GM23248 (cell line): ENCODE measurements around the gene NARF. TPM values are rescaled to one million over a fixed set of nuclear protein-coding genes. Genes with fewer than 3 reads are reported as not detected.
A peak's percentile ranks its signal among the peaks of the same experiment; 100 is the strongest.

Experiments used
- DNase-seq: peaks from one replicate; pipeline ENCODE4 v3.0.0-alpha.2; 2015
- H2AFZ ChIP-seq: fragments of 200-600 bp; sonication (generic); 2 replicates; pipeline ENCODE4 v1.6.1; 2016; ENCODE audit warnings: antibody characterized with exemption
- H3F3A ChIP-seq: fragments of 200-600 bp; sonication (generic); 2 replicates; pipeline ENCODE4 v1.6.1; 2016; ENCODE audit warnings: mild to moderate bottlenecking, antibody characterized with exemption, mixed run types; ENCODE audit not compliant: insufficient read depth
- H3K27ac ChIP-seq: fragments of 200-600 bp; sonication (generic); 2 replicates; pipeline ENCODE4 v1.5.1; 2016; ENCODE audit warnings: mild to moderate bottlenecking
- H3K27me3 ChIP-seq: fragments of 200-600 bp; sonication (generic); replicated peaks from 2 replicates; pipeline ENCODE4 v1.6.1; 2016; ENCODE audit warnings: mild to moderate bottlenecking; ENCODE audit not compliant: insufficient read depth
- H3K36me3 ChIP-seq: fragments of 200-600 bp; sonication (generic); 2 replicates; pipeline ENCODE4 v1.6.1; 2016; ENCODE audit warnings: low read depth, mild to moderate bottlenecking
- H3K4me1 ChIP-seq: fragments of 200-600 bp; sonication (generic); 2 replicates; pipeline ENCODE4 v1.6.1; 2016; ENCODE audit warnings: mild to moderate bottlenecking; ENCODE audit not compliant: insufficient read depth
- H3K4me2 ChIP-seq: fragments of 200-600 bp; sonication (generic); one replicate; pipeline ENCODE4 v1.6.1; 2016; ENCODE audit warnings: mild to moderate bottlenecking; ENCODE audit not compliant: unreplicated experiment
- H3K4me3 ChIP-seq: fragments of 200-600 bp; sonication (generic); 2 replicates; pipeline ENCODE4 v1.5.1; 2016; ENCODE audit warnings: mild to moderate bottlenecking
- H3K79me2 ChIP-seq: fragments of 200-600 bp; sonication (generic); 2 replicates; pipeline ENCODE4 v1.6.1; 2016; ENCODE audit warnings: mild to moderate bottlenecking; ENCODE audit not compliant: insufficient read depth
- H3K9ac ChIP-seq: fragments of 200-600 bp; sonication (generic); 2 replicates; pipeline ENCODE4 v1.6.1; 2016; ENCODE audit warnings: mild to moderate bottlenecking
- H3K9me2 ChIP-seq: fragments of 200-600 bp; sonication (generic); 2 replicates; pipeline ENCODE4 v1.6.1; 2016; ENCODE audit warnings: mixed run types, mild to moderate bottlenecking, moderate library complexity; ENCODE audit not compliant: insufficient read depth
- H3K9me3 ChIP-seq: fragments of 200-600 bp; sonication (generic); one replicate; pipeline ENCODE4 v1.6.1; 2017; ENCODE audit warnings: low read depth
- H4K20me1 ChIP-seq: fragments of 200-600 bp; sonication (generic); 2 replicates; pipeline ENCODE4 v1.6.0; 2016; ENCODE audit not compliant: insufficient read depth
- EZH2 ChIP-seq: fragments of 200-600 bp; sonication (generic); IDR thresholded peaks from 2 replicates; pipeline ENCODE4 v1.6.1; 2018; ENCODE audit warnings: antibody characterized with exemption, mild to moderate bottlenecking; ENCODE audit not compliant: insufficient read depth, poor library complexity, severe bottlenecking
- EZH2phosphoT487 ChIP-seq: fragments of 200-600 bp; sonication (generic); IDR thresholded peaks from 2 replicates; pipeline ENCODE4 v1.6.1; 2018; ENCODE audit warnings: antibody characterized with exemption, moderate library complexity, mild to moderate bottlenecking, low read depth; ENCODE audit not compliant: insufficient read depth
- WGBS, 2 experiments: methylation state at CpG; one replicate each; pipeline ENCODE4 v1.1.6; 2015 to 2017; ENCODE audit warnings: low lambda C conversion rate in 2 of 2, low coverage in 1 of 2; ENCODE audit errors: missing lambda C conversion rate in 2 of 2; 5-methylcytosine and 5-hydroxymethylcytosine counted together
- in situ Hi-C: fragments of 300-500 bp; cut with MboI; formaldehyde crosslinking; loops from 2 replicates; pipeline ENCODE4 v1.15.0; 2020
- polyA plus RNA-seq: library from polyadenylated mRNA; unstranded; fragments of >200 nt; fragmentation: Nextera tagmentation; extraction: Ambion mirVana; gene quantifications from 2 replicates; pipeline ENCODE4 v1.2.1, GENCODE V29; 2016
- total RNA-seq: library from RNA; depleted of rRNA; stranded (reverse); fragments of >200 nt; shearing (Covaris generic); gene quantifications from 2 replicates; pipeline ENCODE4 v1.2.3, GENCODE V29; 2014

The NARF gene
- total and polyA plus RNA-seq, 2 experiments from 2014 or later: 55.2 to 70.2 TPM

- TF ChIP-seq EZH2 (no peak), EZH2phosphoT487 (no peak)
- peak; percentile 90 for DNase-seq
- no peaks in the 10 kb centered on the region for H3K27me3 ChIP-seq
- peaks cover 34% of the 10 kb centered on the region for H3F3A ChIP-seq
- peak overlapping the region; percentile 50 for H3K27ac ChIP-seq
- no peaks in the 10 kb centered on the region for H3K9me2 ChIP-seq
- H3K36me3 ChIP-seq: no peaks in the 10 kb centered on the region; the same call in 1 of the 2 replicates
- H3K9ac ChIP-seq: peak overlapping the region; percentile 24
- H3K79me2 ChIP-seq: no peaks in the 10 kb centered on the region
- 0 out of 2 replicates have a peak overlapping the region, but pooled peaks have one; percentile 8 for H3K4me3 ChIP-seq
- H4K20me1 ChIP-seq: no peaks in the 10 kb centered on the region
- no peaks in the 10 kb centered on the region for H3K9me3 ChIP-seq
- in situ Hi-C loops: no loop called here
- H2AFZ ChIP-seq: no peak overlapping the region
- WGBS, 2 experiments: 1 to 2% methylated on average over 13 of the region's 13 CpGs
- H3K4me1 ChIP-seq: peaks cover 25% of the 10 kb centered on the region
- H3K4me2 ChIP-seq: peak overlapping the region; percentile 24
These were observed 34.2 kb downstream of the NARF start for GRCh38 chr17:82492643-82493225.

DNA sequence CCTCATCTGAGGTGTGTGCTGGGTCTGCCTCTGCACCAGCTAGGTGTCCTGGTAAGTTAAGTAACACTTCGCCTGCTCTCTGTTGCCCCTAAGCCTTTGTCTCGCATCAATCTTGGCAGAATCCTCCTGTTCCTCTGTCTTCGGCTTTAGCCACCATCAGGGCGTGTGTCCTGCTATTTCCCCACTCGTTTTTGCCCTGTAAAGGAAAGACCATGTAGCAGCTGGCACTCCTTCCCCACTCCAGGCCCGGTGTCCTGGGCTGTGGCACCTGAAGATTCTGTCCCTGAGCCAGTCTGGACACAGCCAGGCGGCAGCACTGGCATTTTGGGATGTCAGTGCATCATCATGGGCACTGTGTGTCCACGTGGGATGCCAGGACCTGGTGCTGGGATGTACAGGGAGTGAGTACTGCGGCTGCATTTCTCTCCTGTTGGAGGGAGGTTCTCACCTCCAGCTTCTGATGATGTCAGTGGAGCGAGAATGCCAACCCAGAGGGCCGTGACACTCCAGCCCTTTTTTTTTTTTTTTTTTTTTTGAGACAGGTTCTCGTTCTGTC, 34.8 kb downstream of the NARF start:
- Histone ChIP-seq H3K27ac (peak overlapping the region; percentile 50), H3K9me2 (no peaks in the 10 kb centered on the region), H3K4me1 (peaks cover 25% of the 10 kb centered on the region), H3F3A (peaks cover 31% of the 10 kb centered on the region), H3K4me2 (peak overlapping the region; percentile 24), H3K79me2 (no peaks in the 10 kb centered on the region), H2AFZ (no peak overlapping the region), H3K9ac (peak overlapping the region; percentile 24), H4K20me1 (no peaks in the 10 kb centered on the region), H3K4me3 (0 out of 2 replicates have a peak overlapping the region, but pooled peaks have one; percentile 8), H3K36me3 (no peaks in the 10 kb centered on the region; the same call in 1 of the 2 replicates), H3K27me3 (no peaks in the 10 kb centered on the region), H3K9me3 (no peaks in the 10 kb centered on the region)
- peak; percentile 44 for DNase-seq
- TF ChIP-seq EZH2: no peak
- TF ChIP-seq EZH2phosphoT487: no peak
- in situ Hi-C loops: no loop called here
- WGBS, 2 experiments: 26 to 28% methylated on average over 11 to 12 of the region's 12 CpGs

- TF ChIP-seq EZH2: no peak
- TF ChIP-seq EZH2phosphoT487: no peak
- Histone ChIP-seq H3K79me2 (no peaks in the 10 kb centered on the region), H3K36me3 (no peaks in the 10 kb centered on the region), H3K9me2 (no peaks in the 10 kb centered on the region), H3K27me3 (no peaks in the 10 kb centered on the region), H3K4me2 (no peak overlapping the region), H2AFZ (no peak overlapping the region), H3K4me1 (peaks cover 15% of the 10 kb centered on the region), H4K20me1 (no peaks in the 10 kb centered on the region), H3F3A (peaks cover 25% of the 10 kb centered on the region), H3K9ac (no peak overlapping the region), H3K4me3 (no peak overlapping the region), H3K9me3 (no peaks in the 10 kb centered on the region), H3K27ac (peak overlapping the region; percentile 28; the same call in 1 of the 2 replicates)
- DNase-seq: peak; percentile 93
- 6% methylated on average over 17 of the region's 17 CpGs for WGBS, 2 experiments
- in situ Hi-C loops: no loop called here
These were observed 35.9 kb downstream of the NARF start for GRCh38 chr17:82494236-82495055.

DNA sequence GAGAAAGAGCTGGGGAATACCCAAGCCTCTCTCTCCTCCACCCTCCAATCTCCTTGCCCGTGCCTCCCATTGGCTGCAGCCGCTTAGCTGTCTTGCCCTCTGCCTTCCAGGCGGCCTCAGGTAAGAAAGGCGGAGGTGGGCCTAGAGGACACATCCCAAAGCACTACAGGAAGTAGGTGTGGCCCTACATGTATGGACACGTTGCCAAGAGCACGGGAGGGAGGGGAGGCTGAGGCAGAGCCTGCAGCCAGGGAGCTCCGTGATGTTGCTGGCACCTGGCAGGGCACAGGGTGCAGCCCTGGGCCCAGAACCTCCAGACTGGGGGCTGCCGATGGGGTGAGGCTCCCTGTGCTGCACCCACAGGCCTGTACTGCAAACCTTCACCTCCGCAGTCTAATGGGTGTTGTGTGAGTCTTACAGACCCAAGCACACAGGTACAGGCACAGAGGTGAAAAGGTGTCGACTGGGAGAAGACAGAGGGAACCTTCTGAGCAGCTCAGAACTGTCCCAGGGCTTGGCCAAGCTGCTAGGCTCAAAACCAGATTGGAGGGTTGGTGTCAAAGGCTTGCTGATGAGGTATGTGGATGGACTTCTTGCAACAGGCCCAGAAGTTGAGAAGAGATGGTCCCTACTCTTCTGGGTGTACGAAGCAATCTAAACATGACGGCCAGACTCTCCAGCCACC, 37.4 kb downstream of the NARF start:
- H3K36me3 ChIP-seq: no peaks in the 10 kb centered on the region
- WGBS, 2 experiments: 56 to 70% methylated on average over 11 to 12 of the region's 12 CpGs
- no peaks in the 10 kb centered on the region for H3K79me2 ChIP-seq
- no peaks in the 10 kb centered on the region for H3K27me3 ChIP-seq
- H3K9me3 ChIP-seq: no peaks in the 10 kb centered on the region
- no peak overlapping the region for H2AFZ ChIP-seq
- H3K27ac ChIP-seq: no peak overlapping the region
- H3K9me2 ChIP-seq: no peaks in the 10 kb centered on the region
- H3F3A ChIP-seq: peaks cover 25% of the 10 kb centered on the region
- in situ Hi-C loops: no loop called here
- H4K20me1 ChIP-seq: no peaks in the 10 kb centered on the region
- no peak overlapping the region for H3K9ac ChIP-seq
- H3K4me3 ChIP-seq: no peak overlapping the region
- DNase-seq: no peak
- TF ChIP-seq EZH2phosphoT487 (no peak), EZH2 (no peak)
- peaks cover 13% of the 10 kb centered on the region for H3K4me1 ChIP-seq
- no peak overlapping the region for H3K4me2 ChIP-seq
